ENCODE data around the gene ITGAL. TPM values are rescaled to one million over a fixed set of nuclear protein-coding genes. Genes with fewer than 3 reads are reported as not detected.

ITGAL gene
- total RNA-seq, 1 experiment from 2014 or later = not detected

DNA sequence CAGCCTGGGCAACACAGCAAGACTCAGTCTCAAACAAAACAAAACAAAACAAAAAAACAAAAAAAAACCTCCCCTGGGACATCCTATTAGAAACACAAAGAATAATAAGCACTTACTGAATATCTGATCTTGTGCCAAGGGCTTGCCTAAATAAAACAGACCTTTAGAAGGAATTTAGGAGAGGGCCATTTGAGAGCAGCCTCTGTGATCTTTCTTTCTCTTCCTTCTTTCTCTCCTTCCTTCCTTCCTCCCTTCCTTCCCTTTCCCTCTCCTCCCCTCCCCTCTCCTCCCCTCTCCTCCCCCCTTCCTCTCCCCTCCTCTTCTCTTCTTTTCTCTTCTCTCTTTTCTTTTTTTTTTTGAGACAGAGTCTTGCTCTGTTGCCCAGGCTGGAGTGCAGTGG is 12.3 kb downstream of the ITGAL start:
- no peaks in the 10 kb centered on the region for H3K27me3 ChIP-seq (replicated peaks; ENCODE audit: insufficient read depth, low read depth, low read length, poor library complexity)
- H3K9me3 ChIP-seq (ENCODE audit: low read depth, low read length, poor library complexity, severe bottlenecking) = no peaks in the 10 kb centered on the region
- BruUV-seq (replicated peaks) = no TSS peak
- H3K27ac ChIP-seq (ENCODE audit: low read depth, low read length, poor library complexity, severe bottlenecking) = no peak overlapping the region
- DNase-seq (ENCODE audit: low spot score) = no peak
- H3K4me1 ChIP-seq (ENCODE audit: insufficient read depth, low read length, poor library complexity, severe bottlenecking) = no peaks in the 10 kb centered on the region
- no peak overlapping the region for H3K4me3 ChIP-seq (ENCODE audit: low read depth, low read length, poor library complexity, severe bottlenecking)
- CTCF ChIA-PET = no interaction called here
- intact Hi-C loops (cut with micrococcal nuclease; ENCODE audit: unreplicated experiment) = no loop called here
- TF ChIP-seq, protein P1, sequence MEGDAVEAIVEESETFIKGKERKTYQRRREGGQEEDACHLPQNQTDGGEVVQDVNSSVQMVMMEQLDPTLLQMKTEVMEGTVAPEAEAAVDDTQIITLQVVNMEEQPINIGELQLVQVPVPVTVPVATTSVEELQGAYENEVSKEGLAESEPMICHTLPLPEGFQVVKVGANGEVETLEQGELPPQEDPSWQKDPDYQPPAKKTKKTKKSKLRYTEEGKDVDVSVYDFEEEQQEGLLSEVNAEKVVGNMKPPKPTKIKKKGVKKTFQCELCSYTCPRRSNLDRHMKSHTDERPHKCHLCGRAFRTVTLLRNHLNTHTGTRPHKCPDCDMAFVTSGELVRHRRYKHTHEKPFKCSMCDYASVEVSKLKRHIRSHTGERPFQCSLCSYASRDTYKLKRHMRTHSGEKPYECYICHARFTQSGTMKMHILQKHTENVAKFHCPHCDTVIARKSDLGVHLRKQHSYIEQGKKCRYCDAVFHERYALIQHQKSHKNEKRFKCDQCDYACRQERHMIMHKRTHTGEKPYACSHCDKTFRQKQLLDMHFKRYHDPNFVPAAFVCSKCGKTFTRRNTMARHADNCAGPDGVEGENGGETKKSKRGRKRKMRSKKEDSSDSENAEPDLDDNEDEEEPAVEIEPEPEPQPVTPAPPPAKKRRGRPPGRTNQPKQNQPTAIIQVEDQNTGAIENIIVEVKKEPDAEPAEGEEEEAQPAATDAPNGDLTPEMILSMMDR (conservative IDR thresholded peaks at IDR 0.05; ENCODE audit: low read depth, low read length) = no peak
- no peak for TF ChIP-seq EZH2 (IDR thresholded peaks at IDR 0.05; ENCODE audit: borderline replicate concordance, low read depth, low read length, poor library complexity, severe bottlenecking)
- no peaks in the 10 kb centered on the region for H3K36me3 ChIP-seq (ENCODE audit: insufficient read depth, low read length, poor library complexity, severe bottlenecking)
- POLR2A ChIA-PET (ENCODE audit: low non-redundant PET) = no interaction called here

DNA sequence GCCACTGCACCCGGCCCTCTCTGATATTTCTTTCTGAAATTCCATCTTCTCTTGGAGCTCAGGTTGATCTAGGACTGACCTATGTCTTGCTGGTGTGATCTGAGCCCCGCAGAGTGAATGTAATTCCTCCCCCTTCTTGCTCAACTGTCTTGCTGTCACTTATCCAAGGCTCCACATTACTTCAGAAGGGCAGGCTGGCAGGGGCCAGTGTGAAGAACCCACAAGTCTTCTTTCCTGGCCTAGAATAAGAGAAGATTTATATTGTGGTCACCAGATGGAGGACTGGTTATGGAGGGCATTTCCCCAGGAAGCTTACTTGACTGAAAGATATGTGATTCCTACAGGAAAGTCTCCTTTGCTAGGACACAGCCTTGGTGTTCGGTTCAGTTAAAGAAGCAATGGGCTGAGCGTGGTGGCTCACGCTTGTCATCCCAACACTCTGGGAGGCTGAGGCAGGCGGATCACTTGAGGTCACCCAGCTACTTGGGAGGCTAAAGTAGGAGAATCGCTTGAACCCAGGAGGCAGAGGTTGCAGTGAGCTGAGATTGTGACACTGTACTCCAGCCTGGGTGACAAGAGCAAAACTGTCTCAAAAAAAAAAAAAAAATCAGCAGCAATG is 13.4 kb downstream of the ITGAL start:
- POLR2A ChIA-PET (ENCODE audit: low non-redundant PET) = no interaction called here
- H3K4me1 ChIP-seq (ENCODE audit: insufficient read depth, low read length, poor library complexity, severe bottlenecking) = no peaks in the 10 kb centered on the region
- H3K4me3 ChIP-seq (ENCODE audit: low read depth, low read length, poor library complexity, severe bottlenecking) = no peak overlapping the region
- TF ChIP-seq EZH2 (IDR thresholded peaks at IDR 0.05; ENCODE audit: borderline replicate concordance, low read depth, low read length, poor library complexity, severe bottlenecking) = no peak
- TF ChIP-seq, protein P1 (conservative IDR thresholded peaks at IDR 0.05; ENCODE audit: low read depth, low read length) = no peak
- H3K27ac ChIP-seq (ENCODE audit: low read depth, low read length, poor library complexity, severe bottlenecking) = no peak overlapping the region
- H3K9me3 ChIP-seq (ENCODE audit: low read depth, low read length, poor library complexity, severe bottlenecking) = no peaks in the 10 kb centered on the region
- BruUV-seq (replicated peaks) = no TSS peak
- intact Hi-C loops (cut with micrococcal nuclease; ENCODE audit: unreplicated experiment) = no loop called here
- DNase-seq (ENCODE audit: low spot score) = no peak
- no peaks in the 10 kb centered on the region for H3K27me3 ChIP-seq (replicated peaks; ENCODE audit: insufficient read depth, low read depth, low read length, poor library complexity)
- H3K36me3 ChIP-seq (ENCODE audit: insufficient read depth, low read length, poor library complexity, severe bottlenecking) = no peaks in the 10 kb centered on the region
- CTCF ChIA-PET = no interaction called here

DNA sequence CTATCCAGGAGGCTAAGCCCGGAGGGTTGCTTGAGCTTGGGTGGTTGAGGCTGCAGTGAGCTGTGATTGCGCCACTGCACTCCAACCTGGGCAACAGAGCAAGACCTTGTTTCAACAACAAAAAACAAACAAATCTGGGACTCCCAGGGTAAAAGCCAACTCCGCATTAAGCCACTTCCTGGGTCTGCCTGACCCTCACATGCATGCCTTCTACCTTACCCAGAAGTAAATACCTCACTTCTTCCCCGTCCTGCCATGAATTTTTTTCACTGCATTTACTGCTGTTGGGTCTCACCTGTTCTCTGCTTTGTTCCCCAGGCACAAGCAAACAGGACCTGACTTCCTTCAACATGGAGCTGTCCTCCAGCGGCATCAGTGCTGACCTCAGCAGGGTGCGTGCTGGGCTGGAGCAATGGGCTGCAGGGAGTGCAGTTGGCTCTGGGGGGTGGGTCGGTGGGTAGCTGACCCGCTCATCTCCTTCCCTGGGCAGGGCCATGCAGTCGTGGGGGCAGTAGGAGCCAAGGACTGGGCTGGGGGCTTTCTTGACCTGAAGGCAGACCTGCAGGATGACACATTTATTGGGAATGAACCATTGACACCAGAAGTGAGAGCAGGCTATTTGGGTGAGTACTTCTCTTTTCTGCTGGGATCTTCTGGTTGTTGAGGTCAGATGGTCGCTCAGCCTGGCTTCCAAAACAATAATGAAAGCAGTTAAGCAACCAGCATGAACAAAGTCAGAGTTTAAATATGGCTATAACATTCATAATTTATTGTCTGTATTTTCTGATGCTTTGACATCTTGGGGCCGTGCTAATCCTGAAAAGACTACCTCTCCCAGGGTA is 16.4 kb downstream of the ITGAL start:
- Histone ChIP-seq H3K36me3 (ENCODE audit: insufficient read depth, low read length, poor library complexity, severe bottlenecking) (no peaks in the 10 kb centered on the region), H3K27me3 (replicated peaks; ENCODE audit: insufficient read depth, low read depth, low read length, poor library complexity) (no peaks in the 10 kb centered on the region), H3K9me3 (ENCODE audit: low read depth, low read length, poor library complexity, severe bottlenecking) (no peaks in the 10 kb centered on the region), H3K27ac (ENCODE audit: low read depth, low read length, poor library complexity, severe bottlenecking) (no peak overlapping the region), H3K4me3 (ENCODE audit: low read depth, low read length, poor library complexity, severe bottlenecking) (no peak overlapping the region), H3K4me1 (ENCODE audit: insufficient read depth, low read length, poor library complexity, severe bottlenecking) (no peaks in the 10 kb centered on the region)
- ChIA-PET CTCF (no interaction called here), POLR2A (ENCODE audit: low non-redundant PET) (no interaction called here)
- intact Hi-C loops (cut with micrococcal nuclease; ENCODE audit: unreplicated experiment) = no loop called here
- no TSS peak for BruUV-seq (replicated peaks)
- no peak for DNase-seq (ENCODE audit: low spot score)
- TF ChIP-seq, protein P1 (conservative IDR thresholded peaks at IDR 0.05; ENCODE audit: low read depth, low read length) = no peak
- TF ChIP-seq EZH2 (IDR thresholded peaks at IDR 0.05; ENCODE audit: borderline replicate concordance, low read depth, low read length, poor library complexity, severe bottlenecking) = no peak

Data from A673 (cell line).